Measurements from ENCODE around the gene LRRC55.

GRCh38 chr11:57155838-57156607 is 25.7 kb upstream of the LRRC55 start:
- TF ChIP-seq CTCF (IDR thresholded peaks at IDR 0.05; ENCODE audit: poor library complexity) (no peak), EZH2phosphoT487 (IDR thresholded peaks at IDR 0.05; ENCODE audit: low read depth, severe bottlenecking, unreplicated experiment) (no peak), EZH2 (IDR thresholded peaks at IDR 0.05; ENCODE audit: borderline replicate concordance) (no peak)

All from hepatocyte (in vitro differentiated cells).